Brain microvascular endothelial cell (primary cell): Measurements from ENCODE around the gene RAPH1.
A peak's percentile ranks its signal among the peaks of the same experiment; 100 is the strongest.

Experiments used
- DNase-seq: peaks from one replicate; pipeline ENCODE4 v3.0.0-alpha.2; 2020
- H3K27ac ChIP-seq: fragments of 250-450 bp; sonication (Bioruptor Pico); 2 replicates; pipeline ENCODE4 v1.5.1; 2020; ENCODE audit warnings: mild to moderate bottlenecking, moderate library complexity
- H3K27me3 ChIP-seq: fragments of 250-450 bp; sonication (Bioruptor Pico); replicated peaks from 2 replicates; pipeline ENCODE4 v1.5.1; 2020; ENCODE audit warnings: mild to moderate bottlenecking
- H3K36me3 ChIP-seq: fragments of 250-450 bp; sonication (Bioruptor Pico); replicated peaks from 2 replicates; pipeline ENCODE4 v1.5.1; 2020; ENCODE audit warnings: mild to moderate bottlenecking
- H3K4me3 ChIP-seq: 2 replicates; pipeline ENCODE4 v1.5.1; 2011; ENCODE audit warnings: low read depth, mild to moderate bottlenecking, control low read depth, low read length, moderate library complexity
- CTCF ChIP-seq: IDR thresholded peaks from 2 replicates; pipeline ENCODE4 v1.5.1; 2011; ENCODE audit warnings: low read depth, mild to moderate bottlenecking, moderate library complexity, low read length, control low read depth, inconsistent platforms; ENCODE audit errors: missing control alignments
- in situ Hi-C: cut with HindIII; loops from 2 replicates; pipeline ENCODE4 v1.10.0; 2017; ENCODE audit warnings: low sequenced_read_pairs, low pct_ligation_motif_present

RAPH1 gene

GRCh38 chr2:203360833-203361430, 174.2 kb downstream of the RAPH1 start:
- in situ Hi-C loops = no loop called here
- TF ChIP-seq CTCF = no peak

GRCh38 chr2:203359450-203359849, 175.7 kb downstream of the RAPH1 start:
- Histone ChIP-seq H3K36me3 (no peaks in the 10 kb centered on the region), H3K27me3 (no peaks in the 10 kb centered on the region), H3K4me3 (no peak overlapping the region), H3K27ac (no peak overlapping the region)
- TF ChIP-seq CTCF = no peak
- no peak for DNase-seq
- in situ Hi-C loops = no loop called here

More at GRCh38 chr2:203360833-203361430, 174.2 kb downstream of the RAPH1 start:
- H3K27ac ChIP-seq = no peak overlapping the region
- H3K4me3 ChIP-seq = no peak overlapping the region
- H3K36me3 ChIP-seq = no peaks in the 10 kb centered on the region
- no peaks in the 10 kb centered on the region for H3K27me3 ChIP-seq
- DNase-seq = no peak

- TF ChIP-seq CTCF = no peak
These were observed 180.1 kb downstream of the RAPH1 start for GRCh38 chr2:203354966-203355365.

GRCh38 chr2:203352604-203353255, 182.4 kb downstream of the RAPH1 start:
- TF ChIP-seq CTCF = no peak
- DNase-seq = peak; percentile 6
- in situ Hi-C loops = no loop called here
- Histone ChIP-seq H3K27me3 (no peaks in the 10 kb centered on the region), H3K4me3 (no peak overlapping the region), H3K27ac (no peak overlapping the region), H3K36me3 (no peaks in the 10 kb centered on the region)

More at GRCh38 chr2:203354966-203355365, 180.1 kb downstream of the RAPH1 start:
- DNase-seq = no peak
- no peak overlapping the region for H3K4me3 ChIP-seq
- no peaks in the 10 kb centered on the region for H3K36me3 ChIP-seq
- H3K27me3 ChIP-seq = no peaks in the 10 kb centered on the region
- H3K27ac ChIP-seq = no peak overlapping the region
- in situ Hi-C loops = no loop called here

GRCh38 chr2:203347375-203347774, 187.7 kb downstream of the RAPH1 start:
- Histone ChIP-seq H3K4me3 (no peak overlapping the region), H3K27ac (no peak overlapping the region), H3K27me3 (no peaks in the 10 kb centered on the region), H3K36me3 (no peaks in the 10 kb centered on the region)
- no peak for DNase-seq
- in situ Hi-C loops = no loop called here
- TF ChIP-seq CTCF = no peak

GRCh38 chr2:203346612-203347011, 188.5 kb downstream of the RAPH1 start:
- in situ Hi-C loops = no loop called here
- H3K36me3 ChIP-seq = no peaks in the 10 kb centered on the region
- H3K27ac ChIP-seq = no peak overlapping the region
- DNase-seq = no peak
- H3K4me3 ChIP-seq = no peak overlapping the region
- H3K27me3 ChIP-seq = no peaks in the 10 kb centered on the region
- no peak for TF ChIP-seq CTCF
